ELF-1 (cell line): Measurements from ENCODE around the gene PCYT1B.

Experiments used
- DNase-seq: peaks from one replicate; pipeline ENCODE4 v3.0.0-alpha.2; 2016; ENCODE audit warnings: low read depth, low spot score

The PCYT1B gene

DNA sequence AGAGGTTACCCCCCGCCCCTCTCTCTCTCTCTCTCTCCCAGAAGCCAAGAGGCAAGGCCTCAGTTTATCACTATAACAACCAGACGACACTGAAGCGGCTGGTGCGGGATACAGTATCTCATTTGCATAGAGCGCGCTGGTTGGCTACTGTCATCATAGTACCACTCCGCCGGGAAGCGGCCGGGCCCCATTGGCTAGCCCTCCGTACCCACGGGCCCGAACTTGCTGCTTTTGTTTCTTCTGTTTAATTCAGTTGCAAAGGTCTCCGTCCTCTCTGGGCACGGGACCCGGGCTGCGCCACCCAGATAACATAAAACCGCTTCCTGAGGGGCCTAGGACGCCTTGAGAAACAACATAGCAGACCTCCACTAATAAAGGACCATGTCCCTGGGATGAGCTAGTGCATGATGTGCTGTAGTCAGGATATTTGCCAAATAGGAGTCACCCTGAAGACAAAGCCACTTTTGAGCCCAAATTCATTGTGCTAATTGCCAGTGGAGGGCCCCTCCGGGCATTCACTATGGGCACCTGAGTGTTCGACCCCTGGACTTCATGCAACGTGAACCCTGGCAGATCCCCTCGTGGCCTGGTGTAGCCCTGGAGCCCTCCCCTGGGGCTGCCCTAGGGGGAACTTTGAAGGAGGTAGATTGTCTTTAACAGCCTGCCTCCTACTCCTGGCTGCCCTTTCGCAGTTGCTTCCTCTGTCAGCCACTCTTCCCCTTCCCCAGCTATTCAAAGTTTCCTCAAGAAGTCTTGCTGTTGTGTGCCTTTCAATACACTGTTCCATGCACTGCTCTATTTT is at the start of gene PCYT1B:
TSS of gene PCYT1B (minus strand) at position 91 of the 802 bp plus-strand sequence. CDS start 242 bp downstream, outside the sequence.
- DNase-seq = peak; percentile 95

DNA sequence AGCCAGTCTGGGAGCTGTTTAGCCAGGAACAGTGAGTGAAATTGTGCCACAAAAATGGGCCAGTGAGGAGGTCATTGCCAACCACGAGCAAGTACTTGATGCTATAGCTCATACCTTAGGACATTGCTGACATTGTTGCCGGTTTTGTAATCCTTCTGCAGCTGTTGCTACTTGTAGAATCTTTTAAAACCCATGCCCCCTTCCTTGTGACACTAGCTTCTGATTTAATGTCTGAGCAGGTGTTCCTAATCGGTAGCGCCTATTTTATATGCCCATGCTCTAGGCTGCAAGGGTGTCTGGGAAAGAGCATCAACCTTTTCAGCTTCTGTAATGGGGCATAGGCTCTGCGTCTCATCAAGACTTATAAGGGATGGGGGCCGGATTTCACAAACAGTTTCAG is 49.1 kb upstream of the PCYT1B start:
- no peak for DNase-seq

DNA sequence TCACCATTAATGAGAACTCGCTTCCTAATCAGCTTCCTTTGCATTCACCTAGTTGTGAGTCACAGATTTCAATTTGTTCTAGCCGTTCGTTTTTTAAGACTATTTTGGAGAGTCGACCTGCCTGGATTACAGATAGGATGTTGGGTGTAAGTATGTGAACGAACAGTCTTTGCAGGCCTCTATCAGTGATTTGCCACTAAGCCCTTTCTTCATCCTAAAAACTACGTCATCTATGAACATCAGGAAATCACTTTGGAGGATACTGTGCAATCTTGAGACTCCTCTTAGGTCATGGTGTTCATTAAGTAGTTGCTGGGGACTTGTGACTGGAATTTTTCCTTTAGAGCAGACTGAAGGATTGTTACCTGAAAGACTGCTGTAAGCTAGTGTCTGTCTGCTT is 47.7 kb upstream of the PCYT1B start:
- no peak for DNase-seq

DNA sequence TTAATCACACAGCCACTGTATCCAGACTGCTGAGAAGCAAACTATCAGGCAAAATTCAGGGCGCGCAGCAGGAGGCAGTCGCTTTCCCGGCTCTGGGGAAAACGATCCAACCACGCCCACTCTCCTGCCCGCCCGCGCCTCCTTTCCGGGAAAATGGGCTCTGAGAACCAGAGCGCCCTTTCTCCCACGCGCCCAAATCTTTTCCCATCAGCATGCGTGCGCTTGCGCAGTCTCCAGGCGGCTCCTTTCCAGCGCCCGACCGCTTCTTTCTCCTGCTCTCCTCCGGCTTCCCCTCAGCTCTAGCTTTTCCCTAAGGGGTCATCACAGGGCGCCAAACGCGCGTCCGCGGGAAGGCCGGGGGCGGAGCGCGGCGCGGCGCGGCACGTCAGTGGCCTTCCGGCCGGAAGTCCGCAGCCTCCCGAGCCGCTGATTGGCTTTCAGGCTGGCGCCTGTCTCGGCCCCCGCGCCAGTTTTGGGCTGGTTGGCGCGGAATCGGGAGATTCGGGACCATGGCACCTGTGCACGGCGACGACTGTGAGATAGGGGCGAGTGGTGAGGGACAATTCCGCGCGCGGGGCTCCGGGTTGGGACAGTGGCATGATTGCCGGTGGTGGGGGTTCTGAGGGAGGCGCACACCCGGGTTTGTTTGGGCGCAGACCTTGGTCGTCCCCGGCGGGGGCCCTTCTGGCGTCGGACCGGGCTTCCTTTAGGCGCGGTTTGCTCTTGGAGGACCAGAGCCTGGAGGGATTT is 46.5 kb upstream of the PCYT1B start, which contains the start of gene POLA1:
TSS of gene POLA1 (plus strand) at position 466 of the 750 bp plus-strand sequence. CDS start at position 510, 44 bp downstream.
- peak; percentile 100 for DNase-seq

DNA sequence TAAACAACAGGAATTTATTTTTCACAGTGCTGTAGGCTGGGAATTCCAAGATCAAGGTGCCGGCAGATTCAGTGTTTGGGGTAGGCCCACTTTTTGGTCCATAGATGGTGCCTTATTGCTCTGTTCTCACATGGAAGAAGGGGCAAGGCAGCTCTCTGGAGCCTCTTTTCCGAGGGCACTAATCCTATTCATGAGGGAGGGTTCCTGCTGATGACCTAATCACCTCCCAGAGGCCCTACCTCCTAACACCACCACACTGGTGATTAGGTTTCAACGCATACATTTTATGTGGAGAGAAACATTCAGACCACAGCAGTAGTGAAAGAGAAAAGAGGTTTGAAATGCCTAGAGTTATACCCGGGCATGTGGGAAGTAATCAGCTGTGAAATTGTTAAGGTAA is 45.2 kb upstream of the PCYT1B start:
- DNase-seq = peak; percentile 63

DNA sequence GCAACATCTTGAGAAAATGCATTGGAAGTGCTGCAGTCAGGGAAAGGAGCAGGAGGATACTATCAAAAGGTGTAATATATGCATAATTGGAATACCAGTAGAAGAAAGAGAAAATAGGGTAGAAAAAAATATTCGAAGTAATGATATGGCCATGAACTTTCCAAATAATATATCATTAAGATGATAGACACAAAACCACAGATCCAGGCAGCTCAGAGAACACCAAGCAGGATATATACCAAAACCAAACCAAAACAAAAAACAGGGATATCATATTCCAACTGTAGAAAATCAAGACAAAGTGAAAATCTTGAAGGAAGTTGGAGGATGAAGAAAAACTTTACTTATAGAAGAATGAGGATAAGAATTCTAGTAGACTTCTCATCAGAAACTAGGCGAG is 36.9 kb upstream of the PCYT1B start:
- DNase-seq = no peak

DNA sequence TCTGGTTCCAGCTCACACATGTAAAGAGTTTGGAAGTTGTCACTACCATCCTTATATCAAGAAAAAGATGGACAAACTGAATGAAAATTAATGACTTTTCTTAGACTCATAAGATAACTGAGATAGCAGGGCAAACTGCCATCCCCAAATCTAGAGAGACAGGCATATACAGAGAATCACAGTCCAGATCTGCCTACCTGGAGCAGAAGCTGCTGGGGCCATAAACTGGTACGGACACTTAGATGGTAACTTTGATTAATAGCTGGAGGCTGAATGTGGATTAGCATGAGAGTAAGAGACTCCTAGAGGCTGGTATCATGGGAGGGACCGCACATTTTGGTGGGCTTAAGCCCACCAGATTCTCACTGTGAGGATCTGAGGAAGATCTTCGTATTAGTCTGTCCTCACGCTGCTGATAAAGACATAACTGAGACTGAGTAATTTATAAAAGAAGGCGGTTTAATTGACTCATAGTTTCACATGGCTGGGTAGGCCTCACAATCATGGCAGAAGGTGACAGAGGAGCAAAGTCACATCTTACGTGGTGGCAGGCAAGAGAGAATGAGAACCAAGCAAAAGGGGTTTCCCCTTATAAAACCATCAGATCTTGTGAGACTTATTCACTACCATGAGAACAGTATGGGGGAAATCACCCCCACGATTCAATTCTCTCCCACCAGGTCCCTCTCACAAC is 35.7 kb upstream of the PCYT1B start:
- no peak for DNase-seq

DNA sequence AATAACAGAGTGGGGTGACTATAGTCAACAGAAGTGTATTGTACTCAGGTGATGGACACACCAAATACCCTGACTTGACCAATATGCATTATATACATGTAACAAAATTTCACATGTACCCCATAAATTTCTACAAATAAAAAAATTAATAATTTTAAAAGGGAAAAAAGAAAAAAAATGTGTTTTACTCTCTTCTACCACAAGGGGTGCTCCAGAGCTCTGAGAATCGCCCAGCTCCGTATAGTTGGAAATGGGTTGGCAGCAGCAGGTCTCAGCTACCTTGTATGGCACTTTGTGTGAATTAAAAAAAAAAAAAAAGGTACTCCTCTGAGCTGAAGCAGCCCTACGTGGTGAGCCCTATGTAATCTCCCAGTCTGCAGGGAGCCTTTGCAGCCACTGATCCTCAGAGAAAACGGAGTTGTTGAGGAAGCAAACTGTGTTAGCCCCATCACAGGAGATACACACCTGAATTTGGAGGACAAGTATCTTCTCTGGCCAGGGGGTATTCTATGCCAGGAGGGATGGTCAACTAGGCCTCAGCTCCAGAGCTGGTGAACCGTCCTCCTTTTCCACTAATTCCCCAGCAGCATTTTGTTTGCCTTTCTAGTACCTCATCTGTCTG is 29.4 kb upstream of the PCYT1B start:
- DNase-seq = no peak

DNA sequence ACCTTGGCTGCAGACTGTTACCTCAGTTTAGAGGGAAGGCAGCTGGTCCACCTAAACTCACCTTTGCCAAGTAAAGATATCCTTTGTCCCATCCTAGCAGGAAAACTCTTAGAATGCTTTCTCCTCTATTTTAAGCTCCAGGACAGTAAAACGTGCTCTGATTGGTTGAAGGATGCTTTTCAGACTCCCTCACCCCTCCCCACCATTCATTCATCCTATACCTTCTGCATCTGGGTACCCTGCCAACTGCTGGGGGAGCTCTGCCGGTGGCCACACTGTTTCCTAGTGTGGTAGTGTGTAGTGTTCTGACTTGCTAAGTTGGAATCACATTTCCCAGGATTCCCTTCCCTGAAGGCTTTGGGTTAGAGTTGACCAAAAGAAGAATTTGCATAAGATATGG is 26.3 kb upstream of the PCYT1B start:
- no peak for DNase-seq

DNA sequence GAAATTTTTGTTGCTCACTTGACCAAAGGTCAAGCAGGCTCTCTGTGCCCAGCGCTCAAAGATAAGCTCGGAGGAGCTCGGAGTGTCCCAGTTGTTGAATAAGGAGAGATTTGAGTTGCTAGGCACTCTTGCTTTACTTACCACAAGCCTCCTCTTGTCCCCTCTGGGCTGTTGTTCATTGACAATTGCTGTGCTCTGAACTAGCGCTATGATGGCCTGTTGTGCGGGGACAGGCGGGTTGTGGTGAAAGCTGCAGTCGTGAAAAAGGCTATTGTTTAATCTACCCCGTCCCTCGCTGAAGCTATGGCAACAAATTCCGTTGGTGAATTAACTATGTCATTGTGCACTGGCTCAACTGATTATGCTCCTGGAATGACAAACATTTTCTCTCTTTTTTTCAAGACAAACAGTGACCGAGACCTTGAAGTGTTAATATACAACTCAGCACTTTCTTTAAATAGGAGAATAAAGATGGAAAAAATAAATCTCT is 25.6 kb upstream of the PCYT1B start:
- DNase-seq = peak; percentile 51

DNA sequence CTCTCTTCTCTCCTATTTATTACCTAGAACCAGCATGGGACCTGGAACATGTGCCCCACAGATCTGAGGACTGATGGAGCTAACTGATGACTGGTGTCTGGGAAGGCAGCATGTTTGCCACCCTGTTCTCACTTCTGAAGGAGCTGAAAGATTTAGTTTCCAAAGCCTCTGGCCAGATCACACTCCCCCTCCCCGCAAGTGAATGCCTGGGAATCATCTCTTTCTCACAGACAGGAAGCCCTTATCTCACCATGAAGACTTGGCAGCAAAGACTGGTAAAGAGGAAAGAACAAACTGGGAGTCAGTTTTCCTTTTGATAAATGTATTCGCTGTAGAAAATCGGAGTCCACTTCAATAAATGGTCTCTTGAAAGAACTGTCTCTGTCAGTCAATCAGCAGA is 21.0 kb upstream of the PCYT1B start:
- peak; percentile 58 for DNase-seq

DNA sequence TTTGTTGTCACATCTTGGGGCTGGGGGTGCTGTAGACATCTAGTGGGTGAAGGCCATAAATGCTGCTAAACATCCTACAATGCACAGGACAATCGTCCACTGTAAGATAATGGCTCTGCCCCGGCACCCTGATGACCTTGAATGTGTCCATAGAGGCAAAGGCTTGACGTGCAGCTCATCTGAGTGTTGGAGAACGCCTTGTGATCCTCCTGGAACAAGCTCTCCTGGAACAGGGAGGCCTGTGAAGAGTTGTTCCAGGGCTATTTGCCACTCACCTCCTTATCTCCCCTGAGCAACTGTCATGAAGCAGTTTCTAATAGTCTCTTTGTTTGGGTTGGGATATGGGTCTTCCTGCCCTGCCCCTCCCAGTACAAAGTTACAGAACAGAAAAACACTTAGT is 15.2 kb upstream of the PCYT1B start:
- no peak for DNase-seq

DNA sequence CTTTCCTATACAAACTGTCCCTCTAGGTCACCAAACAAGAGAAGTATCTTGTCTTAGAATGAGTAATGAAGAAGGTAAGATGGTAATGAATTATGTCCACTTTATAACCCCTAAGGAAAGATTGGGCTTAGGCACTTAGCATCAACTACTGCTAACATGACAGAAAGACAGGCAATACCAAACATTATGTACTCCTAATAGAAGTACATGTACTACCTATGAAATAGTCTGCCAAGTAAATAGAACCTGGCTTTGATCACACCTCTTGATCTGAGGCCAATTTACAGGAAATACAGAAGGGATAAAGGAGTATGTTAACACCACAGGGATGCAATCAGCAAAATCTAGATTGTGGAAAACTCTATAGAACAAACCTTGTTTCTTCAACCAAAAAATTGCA is 14.1 kb upstream of the PCYT1B start:
- DNase-seq = no peak

DNA sequence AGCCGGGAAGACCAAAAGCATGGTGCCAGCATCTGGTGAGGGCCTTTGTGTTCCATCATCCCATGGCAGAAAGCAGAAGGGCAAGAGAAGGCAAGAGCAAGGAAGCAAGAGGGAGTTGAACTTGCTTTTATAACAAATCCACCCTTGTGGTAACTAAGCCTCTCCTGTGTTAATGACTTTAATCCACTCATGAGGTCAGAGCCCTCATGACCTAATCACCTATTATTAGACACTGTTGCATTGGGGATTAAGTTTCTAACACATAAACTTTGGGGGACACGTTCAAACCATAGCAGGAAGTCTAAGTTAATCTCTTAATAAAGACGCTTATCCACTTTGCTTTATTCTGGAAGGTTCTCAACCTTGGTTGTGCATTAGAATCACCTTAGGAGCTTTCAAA is 12.5 kb upstream of the PCYT1B start:
- DNase-seq = no peak

DNA sequence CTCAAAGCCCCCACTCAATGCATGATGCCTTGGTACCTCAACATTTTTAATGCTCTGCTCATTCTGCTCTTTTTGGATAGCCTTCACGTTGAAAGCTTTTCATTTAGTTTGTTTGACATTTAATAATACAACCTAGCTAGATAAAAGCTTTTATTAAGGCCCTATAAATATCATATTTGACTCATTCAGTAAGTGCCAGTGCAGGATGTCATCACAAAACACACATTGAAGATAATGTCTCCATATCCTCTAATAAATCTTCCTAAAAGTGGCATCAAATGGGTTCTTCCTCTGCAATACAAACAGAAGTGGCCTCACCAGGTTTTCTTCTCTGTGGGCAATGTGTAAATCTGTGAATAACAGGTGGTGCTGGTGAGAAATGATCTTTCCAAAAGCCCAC is 12.0 kb upstream of the PCYT1B start:
- DNase-seq = no peak

DNA sequence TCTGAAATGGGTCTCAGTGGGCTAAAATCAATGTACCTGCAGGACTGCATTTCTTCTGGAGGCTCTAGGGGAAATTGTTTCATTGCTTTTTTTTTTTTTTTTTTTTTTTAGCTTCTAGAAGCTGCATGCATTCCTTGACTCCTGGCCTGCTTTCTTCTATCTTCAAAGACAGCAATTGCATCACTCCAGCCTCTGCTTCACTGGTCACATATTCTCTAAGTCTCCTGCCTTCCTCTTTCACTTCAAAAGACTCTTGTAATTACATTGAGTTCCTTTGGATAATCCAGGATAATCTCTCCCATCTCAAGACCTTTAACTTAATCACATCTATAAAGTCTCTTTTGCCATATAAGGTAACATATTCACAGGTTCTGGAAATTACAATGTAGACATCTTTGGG is 11.3 kb upstream of the PCYT1B start:
- DNase-seq = peak; percentile 25

DNA sequence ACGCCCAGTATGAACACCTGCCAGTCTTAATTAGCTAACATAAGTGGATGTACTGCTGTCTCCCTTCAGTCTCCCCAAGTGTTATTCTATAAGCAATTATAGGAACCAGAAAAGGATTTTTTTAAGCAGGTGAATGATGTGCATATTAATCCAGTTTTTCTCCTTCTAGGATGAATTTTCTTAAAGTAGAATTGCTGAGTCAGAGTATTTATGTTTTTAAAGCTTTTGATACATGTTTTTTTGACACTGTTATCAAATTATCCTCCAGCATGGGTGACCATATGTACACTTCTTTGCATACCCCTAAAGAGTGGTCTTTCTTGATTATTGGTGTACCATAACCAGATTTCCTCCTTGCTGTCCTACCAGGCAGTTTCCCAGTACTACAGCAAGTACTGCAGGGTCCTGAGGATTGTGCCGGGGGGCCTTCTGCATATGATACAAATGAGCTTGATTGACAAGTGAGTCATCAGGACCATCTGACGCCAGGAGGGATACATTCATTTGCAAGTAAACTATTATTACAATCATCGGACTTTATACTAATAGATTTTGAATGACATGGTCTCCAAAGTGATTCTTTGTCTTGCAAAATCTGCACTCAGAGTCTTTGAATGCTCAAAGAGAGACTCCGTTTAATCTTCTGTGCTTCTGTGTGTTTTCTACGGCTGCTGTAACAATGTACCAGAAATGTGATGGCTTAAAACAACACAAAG is 10.7 kb upstream of the PCYT1B start:
- DNase-seq = no peak

DNA sequence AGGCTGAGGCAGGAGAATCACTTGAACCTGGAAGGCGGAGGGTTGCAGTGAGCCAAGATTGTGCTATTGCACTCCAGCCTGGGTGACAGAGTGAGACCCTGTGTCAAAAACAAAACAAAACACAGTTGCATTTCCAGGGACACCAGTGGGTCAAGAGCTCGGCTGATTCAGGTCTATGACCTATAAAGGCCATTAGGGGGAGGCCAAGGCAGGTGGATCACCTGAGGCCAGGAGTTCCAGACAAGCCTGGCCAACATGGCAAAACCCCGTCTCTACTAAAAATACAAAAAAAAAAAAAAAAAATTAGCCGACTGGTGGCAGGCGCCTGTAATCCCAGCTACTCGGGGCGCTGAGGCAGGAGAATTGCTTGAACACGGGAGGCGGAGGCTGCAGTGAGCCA is 8.5 kb upstream of the PCYT1B start:
- peak; percentile 46 for DNase-seq

DNA sequence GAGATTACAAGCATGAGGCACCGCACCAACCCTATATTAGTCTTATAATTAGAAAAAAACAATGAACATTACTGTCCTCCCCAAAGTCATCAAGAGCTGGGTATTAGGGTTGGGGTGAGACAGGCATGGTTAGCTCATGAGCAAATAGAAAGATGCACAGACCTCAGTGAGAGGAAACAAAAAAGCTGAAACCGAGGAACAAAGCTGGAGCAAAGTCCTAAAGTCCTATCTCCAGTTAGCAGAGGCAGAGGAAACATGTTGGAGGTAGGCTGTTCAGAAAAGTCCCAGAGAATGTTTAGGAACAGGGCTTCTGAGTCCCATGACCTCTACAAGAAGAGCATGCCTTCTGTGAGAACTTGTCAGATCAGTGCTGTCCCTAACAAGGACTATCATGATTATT is 4.6 kb upstream of the PCYT1B start:
- DNase-seq = no peak

DNA sequence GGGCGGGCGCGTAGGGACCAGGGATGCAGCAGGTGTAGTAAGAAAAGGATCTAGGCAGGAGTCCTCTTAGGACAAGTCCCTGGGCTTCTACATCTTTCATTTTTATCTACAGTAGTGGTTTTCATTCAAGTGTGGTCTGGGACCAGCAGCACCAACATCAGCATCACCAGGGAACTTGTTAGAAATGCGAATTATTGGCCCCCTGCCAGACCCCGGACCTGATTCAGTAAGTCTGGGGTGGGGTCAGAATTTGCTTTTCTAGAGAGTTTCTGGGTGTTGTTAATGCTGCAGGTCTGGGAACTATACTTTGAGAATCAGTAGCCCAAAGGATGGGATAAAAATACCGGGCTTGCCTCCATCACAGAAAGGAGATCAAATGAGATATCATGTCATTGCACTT is 1.3 kb upstream of the PCYT1B start:
- no peak for DNase-seq

DNA sequence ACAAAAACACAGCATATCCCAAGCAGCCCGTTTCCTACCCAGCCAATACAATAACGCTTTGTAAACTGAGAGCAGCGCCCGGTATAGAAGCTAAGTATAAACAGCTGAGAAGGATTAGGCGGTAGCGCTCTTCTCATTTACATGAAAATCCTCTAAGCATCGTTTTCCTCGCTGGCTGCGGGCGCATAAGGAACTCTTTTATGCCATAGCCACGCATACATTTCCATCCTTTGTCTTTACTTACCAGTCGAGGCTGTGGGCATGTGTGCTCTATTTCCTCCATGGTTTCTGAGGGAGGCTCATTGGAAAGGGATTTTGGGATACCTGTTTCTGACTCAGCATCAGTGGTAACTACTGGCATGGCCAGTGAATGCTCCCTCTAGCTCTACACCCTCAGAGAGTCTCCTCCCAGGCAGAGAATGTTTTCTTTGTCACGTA is 383 bp downstream of the PCYT1B start:
- peak; percentile 65 for DNase-seq
